Measurements from ENCODE around the gene CSNK1D.

The CSNK1D gene

GRCh38 chr17:82301300-82301915 lies 27.9 kb upstream of the CSNK1D start:
- no peak for DNase-seq (ENCODE audit: low read depth)
- H3K4me3 ChIP-seq (ENCODE audit: low read depth, low read length): no peak overlapping the region
- no peak for TF ChIP-seq CTCF (conservative IDR thresholded peaks at IDR 0.05; ENCODE audit: low read depth, low read length)

GRCh38 chr17:82300707-82301270 lies 27.3 kb upstream of the CSNK1D start:
- peak; percentile 52 for DNase-seq (ENCODE audit: low read depth)
- no peak overlapping the region for H3K4me3 ChIP-seq (ENCODE audit: low read depth, low read length)
- TF ChIP-seq CTCF (conservative IDR thresholded peaks at IDR 0.05; ENCODE audit: low read depth, low read length): peak; percentile 77

- no peak for DNase-seq (ENCODE audit: low read depth)
- TF ChIP-seq CTCF (conservative IDR thresholded peaks at IDR 0.05; ENCODE audit: low read depth, low read length): no peak
- H3K4me3 ChIP-seq (ENCODE audit: low read depth, low read length): no peak overlapping the region
These were observed 26.7 kb upstream of the CSNK1D start for GRCh38 chr17:82300228-82300627.

- H3K4me3 ChIP-seq (ENCODE audit: low read depth, low read length): no peak overlapping the region
- TF ChIP-seq CTCF (conservative IDR thresholded peaks at IDR 0.05; ENCODE audit: low read depth, low read length): no peak
- DNase-seq (ENCODE audit: low read depth): no peak
These were observed 26.0 kb upstream of the CSNK1D start for GRCh38 chr17:82299452-82299851.

- H3K4me3 ChIP-seq (ENCODE audit: low read depth, low read length): peak overlapping the region; percentile 56
- DNase-seq (ENCODE audit: low read depth): no peak
These were observed 25.3 kb upstream of the CSNK1D start for GRCh38 chr17:82298538-82299421.

More at GRCh38 chr17:82298538-82299421, 25.3 kb upstream of the CSNK1D start:
- TF ChIP-seq CTCF (conservative IDR thresholded peaks at IDR 0.05; ENCODE audit: low read depth, low read length): no peak

Data from choroid plexus epithelial cell (primary cell).